Duodenal mucosa (tissue), 2 donors: Measurements from ENCODE around the gene SLMAP.

Source experiments
- H3K27ac ChIP-seq: one replicate; pipeline ENCODE4 v1.7.0; 2013; ENCODE audit warnings: low read depth, low read length
- H3K27me3 ChIP-seq, 2 donors: one replicate each; pipeline ENCODE4 v1.7.0; 2013; ENCODE audit warnings: low read length in 2 of 2, control low read depth in 1 of 2; ENCODE audit not compliant: insufficient read depth in 2 of 2, control insufficient read depth in 1 of 2
- H3K36me3 ChIP-seq, 2 donors: one replicate each; pipeline ENCODE4 v1.7.0; 2013; ENCODE audit warnings: low read length in 2 of 2, control low read depth in 1 of 2; ENCODE audit not compliant: insufficient read depth in 2 of 2, control insufficient read depth in 1 of 2
- H3K4me1 ChIP-seq, 2 donors: one replicate each; pipeline ENCODE4 v1.7.0; 2013; ENCODE audit warnings: low read length in 2 of 2, control low read depth in 1 of 2; ENCODE audit not compliant: insufficient read depth in 2 of 2, control insufficient read depth in 1 of 2
- H3K4me3 ChIP-seq, 2 donors: one replicate each; pipeline ENCODE4 v1.7.0; 2013; ENCODE audit warnings: low read length in 2 of 2, low read depth in 1 of 2
- H3K9ac ChIP-seq, 2 donors: one replicate each; pipeline ENCODE4 v1.7.0; 2013; ENCODE audit warnings: low read length in 2 of 2, low read depth in 1 of 2
- H3K9me3 ChIP-seq, 2 donors: one replicate each; pipeline ENCODE4 v1.7.0; 2013; ENCODE audit warnings: low read length in 2 of 2, control low read depth in 1 of 2; ENCODE audit not compliant: control insufficient read depth in 1 of 2

The SLMAP gene

DNA sequence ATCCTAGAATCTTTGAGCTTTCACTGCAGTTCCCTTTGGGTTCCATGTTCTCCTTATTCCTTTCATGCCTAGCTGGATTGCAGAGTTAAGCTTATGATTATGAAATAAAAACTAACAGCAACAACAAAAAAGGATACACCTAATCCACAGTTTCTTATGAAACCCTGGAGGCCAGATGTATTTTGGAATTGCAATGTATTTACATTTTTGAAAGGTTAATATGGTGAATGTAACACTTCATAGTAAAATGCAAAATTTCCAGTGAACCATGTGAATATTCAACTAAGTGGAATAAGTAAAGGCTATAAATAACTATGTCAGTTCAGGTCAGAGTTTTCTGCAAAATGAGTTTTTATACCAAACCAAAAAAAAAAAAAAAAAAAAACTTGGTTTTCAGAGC is 186.3 kb downstream of the SLMAP start:
- no peak overlapping the region for H3K9ac ChIP-seq
- H3K27me3 ChIP-seq: no peaks in the 10 kb centered on the region
- H3K4me3 ChIP-seq: no peak overlapping the region
- peaks cover 0 to 4% of the 10 kb centered on the region in 2 donors for H3K9me3 ChIP-seq
- peaks cover 0 to 8% of the 10 kb centered on the region in 2 donors for H3K4me1 ChIP-seq
- H3K27ac ChIP-seq: no peak overlapping the region
- no peaks in the 10 kb centered on the region for H3K36me3 ChIP-seq

DNA sequence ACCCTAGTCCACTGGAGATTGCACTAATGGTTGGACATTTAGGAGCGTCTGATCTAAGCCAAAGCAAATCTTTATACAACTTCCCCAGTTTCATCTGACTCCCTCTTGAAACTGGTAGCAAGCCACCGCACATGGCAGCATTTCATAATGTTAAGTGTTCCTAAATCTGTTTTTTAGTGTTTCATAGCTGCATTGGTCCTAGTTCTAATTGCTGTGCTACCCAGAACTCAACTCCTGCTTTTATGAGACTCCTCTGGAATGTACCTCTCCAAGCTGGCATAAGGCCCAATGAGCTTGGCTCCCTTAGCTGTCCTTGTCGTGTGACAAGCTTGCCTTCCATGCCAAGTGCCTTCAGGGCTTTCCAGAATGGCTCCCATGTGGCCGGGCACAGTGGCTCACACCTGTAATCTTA is 186.8 kb downstream of the SLMAP start:
- H3K4me1 ChIP-seq: peaks cover 0 to 8% of the 10 kb centered on the region in 2 donors
- H3K9ac ChIP-seq: no peak overlapping the region
- no peaks in the 10 kb centered on the region for H3K27me3 ChIP-seq
- H3K4me3 ChIP-seq: no peak overlapping the region
- H3K9me3 ChIP-seq: peaks cover 0 to 4% of the 10 kb centered on the region in 2 donors
- no peak overlapping the region for H3K27ac ChIP-seq
- no peaks in the 10 kb centered on the region for H3K36me3 ChIP-seq

DNA sequence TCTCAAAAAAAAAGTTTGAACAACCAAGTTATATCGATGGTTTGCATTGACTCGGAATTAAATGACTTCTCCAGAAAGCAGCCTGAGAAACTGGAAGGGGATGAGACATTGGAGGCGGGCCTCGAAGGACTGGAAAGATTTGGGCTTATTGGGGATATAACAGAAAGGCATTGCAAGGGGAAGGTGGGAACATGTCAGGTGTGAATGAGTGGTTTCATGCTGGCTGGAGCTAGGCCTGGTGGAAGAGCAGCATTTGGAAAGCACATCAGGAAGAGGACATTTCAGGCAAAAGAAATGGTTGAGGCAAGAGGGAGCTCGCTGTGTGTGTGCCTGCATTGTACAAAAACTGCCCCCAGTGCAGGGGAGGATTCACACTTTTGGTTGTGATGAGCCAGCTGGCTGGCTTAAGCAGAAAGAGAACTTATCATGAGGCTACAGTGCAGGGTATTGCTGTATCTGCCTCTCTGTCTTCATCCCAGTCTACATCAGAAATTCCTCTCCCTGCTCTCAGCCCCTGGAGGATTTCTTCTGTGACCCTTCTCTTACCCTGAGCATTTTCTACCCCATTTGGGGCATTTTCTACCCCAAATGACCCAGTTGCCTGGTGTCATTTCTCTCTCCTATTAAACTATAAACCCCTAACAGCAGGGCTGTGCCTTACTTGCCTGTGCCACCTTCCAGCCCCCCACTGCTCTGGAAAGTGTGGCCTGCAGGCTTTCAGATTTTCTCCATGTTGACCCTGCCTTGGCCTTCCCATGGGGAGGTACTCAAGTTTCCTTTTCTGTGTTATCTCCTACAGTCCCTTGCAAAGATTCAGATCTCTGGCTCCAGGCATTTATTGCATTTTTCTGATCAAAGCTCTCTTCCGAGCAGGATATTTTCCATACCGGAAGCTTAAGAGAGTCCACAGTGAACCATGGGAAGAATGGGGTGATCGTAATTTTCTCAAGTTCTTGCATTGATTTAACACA is 187.7 kb downstream of the SLMAP start:
- Histone ChIP-seq H3K36me3 (no peaks in the 10 kb centered on the region), H3K27ac (no peak overlapping the region), H3K27me3 (no peaks in the 10 kb centered on the region), H3K4me1 (peaks cover 0 to 8% of the 10 kb centered on the region in 2 donors), H3K4me3 (no peak overlapping the region), H3K9ac (no peak overlapping the region), H3K9me3 (peaks cover 0 to 4% of the 10 kb centered on the region in 2 donors)

DNA sequence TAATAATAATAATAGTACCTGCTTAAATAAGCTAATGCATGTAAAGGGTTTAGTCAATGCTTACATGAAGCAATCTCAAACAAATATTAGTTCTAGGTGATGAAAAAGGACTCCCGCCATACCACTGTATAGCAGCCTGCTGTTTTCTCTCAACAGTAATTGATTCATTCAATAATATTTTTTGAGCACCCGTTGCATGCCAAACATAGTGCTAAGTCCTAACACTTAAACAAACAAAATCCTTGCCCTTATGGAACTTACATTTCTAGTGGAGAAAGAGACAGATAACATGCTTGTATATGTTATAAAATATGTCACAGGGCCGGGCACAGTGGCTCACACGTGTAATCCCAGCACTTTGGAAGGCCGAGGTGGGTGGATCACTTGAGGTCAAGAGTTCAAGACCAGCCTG is 190.9 kb downstream of the SLMAP start:
- H3K36me3 ChIP-seq: no peaks in the 10 kb centered on the region
- no peaks in the 10 kb centered on the region for H3K9me3 ChIP-seq
- no peak overlapping the region for H3K27ac ChIP-seq
- H3K27me3 ChIP-seq: no peaks in the 10 kb centered on the region
- peaks cover 10 to 25% of the 10 kb centered on the region in 2 donors for H3K4me1 ChIP-seq
- no peak overlapping the region for H3K4me3 ChIP-seq
- H3K9ac ChIP-seq: no peak overlapping the region

DNA sequence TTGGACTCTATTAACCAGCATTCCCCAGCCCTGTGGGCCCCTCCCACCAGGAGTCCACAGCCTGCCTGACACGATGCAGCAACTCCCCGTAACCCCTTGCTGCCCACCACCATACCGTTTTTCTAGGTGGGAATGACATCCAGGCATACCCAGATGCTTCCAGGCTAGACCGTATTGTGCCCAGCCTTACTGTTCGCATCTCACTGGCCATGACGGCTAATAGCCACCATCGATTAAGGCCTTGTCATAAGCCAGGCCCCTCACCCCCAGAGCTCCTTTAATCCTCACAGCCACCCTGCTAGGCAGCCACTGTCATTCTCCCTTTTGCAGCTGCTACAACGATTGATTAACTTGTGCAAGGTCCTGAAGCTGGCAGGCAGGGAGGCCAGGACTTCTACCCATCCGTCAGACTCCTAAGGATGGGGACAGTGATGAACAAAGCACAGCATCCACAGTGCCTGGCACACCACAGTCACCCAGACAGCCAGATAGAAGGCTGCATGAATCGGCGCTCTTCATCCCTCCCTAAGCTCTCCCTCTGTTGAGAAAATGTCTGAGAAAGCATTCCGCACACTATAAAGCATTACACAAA is 192.1 kb downstream of the SLMAP start:
- H3K9me3 ChIP-seq: no peaks in the 10 kb centered on the region
- H3K4me3 ChIP-seq: no peak overlapping the region
- H3K27ac ChIP-seq: no peak overlapping the region
- H3K27me3 ChIP-seq: no peaks in the 10 kb centered on the region
- no peaks in the 10 kb centered on the region for H3K36me3 ChIP-seq
- no peak overlapping the region for H3K9ac ChIP-seq
- peaks cover 18 to 27% of the 10 kb centered on the region in 2 donors for H3K4me1 ChIP-seq

DNA sequence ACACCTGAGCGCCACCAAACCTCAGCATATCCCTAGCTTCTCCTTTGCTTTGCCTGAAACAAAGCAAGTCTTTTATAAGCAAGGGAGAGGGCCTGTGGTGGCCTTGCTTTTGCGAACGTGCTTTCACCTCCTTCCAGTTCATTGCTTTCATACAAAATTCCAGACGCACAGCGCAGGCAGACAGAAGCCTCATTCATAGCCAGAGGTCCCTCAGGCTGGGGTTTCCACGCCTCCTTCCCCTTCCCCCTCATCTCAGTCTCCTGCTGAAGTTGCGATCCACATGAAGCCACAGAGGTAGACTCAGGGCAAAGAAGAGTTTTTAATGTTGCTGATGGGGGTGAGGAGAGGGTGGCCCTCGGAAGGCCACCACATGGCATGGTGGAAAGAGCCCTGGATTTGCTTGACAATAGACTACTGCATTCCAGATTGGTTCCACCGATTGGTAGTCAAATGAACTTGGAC is 192.7 kb downstream of the SLMAP start:
- H3K9me3 ChIP-seq: no peaks in the 10 kb centered on the region
- peaks cover 18 to 24% of the 10 kb centered on the region in 2 donors for H3K4me1 ChIP-seq
- no peaks in the 10 kb centered on the region for H3K27me3 ChIP-seq
- no peak overlapping the region for H3K27ac ChIP-seq
- no peak overlapping the region for H3K4me3 ChIP-seq
- H3K36me3 ChIP-seq: no peaks in the 10 kb centered on the region
- H3K9ac ChIP-seq: no peak overlapping the region

DNA sequence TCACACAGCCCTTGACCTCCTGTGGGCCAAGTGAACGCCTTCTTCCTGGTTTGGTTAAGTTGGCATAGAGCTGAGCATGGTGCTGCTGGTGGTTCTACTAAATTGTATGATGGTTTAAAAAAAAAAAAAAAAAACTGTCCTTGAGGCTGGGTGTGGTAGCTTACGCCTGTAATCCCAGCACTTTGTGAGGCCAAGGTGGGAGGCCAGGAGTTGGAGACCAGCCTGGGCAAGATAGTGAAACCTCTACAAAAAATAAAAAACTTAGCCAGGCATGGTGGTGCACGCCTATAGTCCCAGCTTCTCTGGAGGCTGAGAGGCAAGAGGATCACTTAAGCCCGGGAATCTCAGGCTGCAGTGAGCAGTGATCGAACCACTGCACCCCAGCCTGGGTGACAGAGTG is 193.2 kb downstream of the SLMAP start:
- H3K36me3 ChIP-seq: no peaks in the 10 kb centered on the region
- no peak overlapping the region for H3K4me3 ChIP-seq
- H3K9ac ChIP-seq: no peak overlapping the region
- no peaks in the 10 kb centered on the region for H3K9me3 ChIP-seq
- no peaks in the 10 kb centered on the region for H3K27me3 ChIP-seq
- H3K4me1 ChIP-seq: peaks cover 18 to 20% of the 10 kb centered on the region in 2 donors
- H3K27ac ChIP-seq: no peak overlapping the region

DNA sequence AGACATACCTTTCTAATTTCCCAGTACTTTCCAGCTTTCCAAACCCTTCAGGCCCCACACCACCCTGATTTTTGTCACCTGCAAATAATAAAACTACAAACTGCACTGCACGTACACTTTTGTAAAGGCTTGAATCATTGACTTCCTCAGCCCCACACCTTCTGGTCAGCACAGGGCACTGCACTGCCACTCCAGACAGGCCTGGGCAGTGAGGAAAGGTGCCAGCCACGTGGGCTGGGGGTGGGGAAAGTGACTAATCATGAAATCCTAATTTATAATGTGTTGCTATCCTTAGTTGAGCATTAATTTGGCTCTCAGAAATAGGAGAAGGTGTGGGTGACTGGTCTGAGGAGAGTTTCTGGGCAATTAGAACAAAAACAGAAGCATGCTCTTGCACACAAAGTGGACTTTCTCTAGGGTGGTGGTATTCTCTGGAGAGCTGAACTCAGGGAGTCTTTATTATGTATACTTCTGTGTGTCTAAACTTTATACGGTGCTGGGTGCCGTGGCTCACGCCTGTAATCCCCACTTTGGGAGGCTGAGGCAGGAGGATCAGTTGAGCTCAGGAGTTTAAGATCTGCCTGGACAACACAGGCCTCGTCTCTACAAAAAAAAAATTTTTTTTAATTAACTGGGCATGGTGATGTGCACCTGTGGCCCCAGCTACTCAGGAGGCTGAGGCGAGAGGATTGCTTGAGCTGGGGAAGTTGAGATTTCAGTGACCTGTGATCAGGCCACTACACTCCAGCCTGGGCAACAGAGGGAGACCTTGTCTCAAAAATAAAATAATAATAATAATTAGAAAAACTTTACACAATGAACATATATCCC is 193.9 kb downstream of the SLMAP start:
- Histone ChIP-seq H3K9ac (no peak overlapping the region), H3K4me1 (peaks cover 18 to 20% of the 10 kb centered on the region in 2 donors), H3K27me3 (no peaks in the 10 kb centered on the region), H3K4me3 (no peak overlapping the region), H3K36me3 (no peaks in the 10 kb centered on the region), H3K9me3 (no peaks in the 10 kb centered on the region), H3K27ac (no peak overlapping the region)

DNA sequence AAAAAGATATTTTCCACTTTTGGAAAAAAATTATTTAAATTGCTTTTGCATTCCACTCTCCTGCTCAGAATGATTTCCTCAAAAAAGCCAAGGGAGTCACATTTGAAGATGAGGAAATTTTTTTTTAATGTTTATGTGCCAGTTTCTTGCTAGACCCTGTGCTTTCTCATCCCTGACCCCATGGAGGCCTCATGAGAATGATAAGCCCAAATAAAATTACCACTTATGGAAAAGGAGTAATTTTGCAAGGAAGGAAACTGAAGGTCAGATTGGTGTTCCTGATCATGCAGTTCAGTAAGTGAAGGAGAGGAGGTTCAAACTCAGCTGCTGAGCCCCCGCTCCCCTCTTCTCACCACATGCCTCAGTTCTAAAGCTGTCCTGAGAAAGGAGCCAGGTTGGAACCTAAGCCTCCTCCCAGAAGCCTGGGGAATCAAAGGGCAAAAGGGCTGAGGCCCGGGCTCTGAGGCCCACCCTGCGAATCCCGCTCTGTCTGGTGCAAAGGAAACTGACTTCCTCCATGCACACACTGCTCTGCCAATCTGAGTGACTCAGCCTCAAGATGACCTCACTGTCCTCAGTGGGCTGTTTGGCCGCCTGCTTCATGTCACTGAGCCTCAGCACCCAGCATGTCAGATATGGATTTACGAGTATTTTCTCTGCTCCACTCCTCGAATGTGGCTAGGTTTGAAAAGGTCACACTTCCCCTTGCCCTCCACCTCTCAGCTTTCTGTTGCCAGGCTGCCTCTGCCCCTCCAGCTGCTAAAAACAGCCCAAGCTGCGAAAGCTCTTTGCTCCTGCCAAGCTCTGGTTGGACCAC is 195.2 kb downstream of the SLMAP start:
- H3K27ac ChIP-seq: peak overlapping the region; percentile 77
- no peaks in the 10 kb centered on the region for H3K27me3 ChIP-seq
- H3K4me3 ChIP-seq: no peak overlapping the region
- H3K9ac ChIP-seq: peak overlapping the region; percentile 50 to 54
- H3K36me3 ChIP-seq: no peaks in the 10 kb centered on the region
- H3K9me3 ChIP-seq: no peaks in the 10 kb centered on the region
- H3K4me1 ChIP-seq: peaks cover 18 to 20% of the 10 kb centered on the region in 2 donors
